Upper lobe of left lung (tissue), 4 donors: ENCODE data around the gene ABHD16B.

Experiments used
- CTCF ChIP-seq, 6 experiments: fragments of 450-650 bp in 4 of 6; fragments of 200-600 bp in 2 of 6; sonication (generic) in 2 of 6; IDR thresholded peaks; one replicate each; pipeline ENCODE4 v1.5.1; 2016 to 2019; ENCODE audit warnings: antibody characterized with exemption in 6 of 6
- EP300 ChIP-seq, 4 donors: sonication (generic); formaldehyde crosslinking; IDR thresholded peaks; one replicate each; pipeline ENCODE4 v1.5.1; 2017; ENCODE audit warnings: antibody characterized with exemption in 4 of 4, control low read depth in 2 of 4
- POLR2A ChIP-seq, 4 donors: fragments of 450-650 bp; IDR thresholded peaks; one replicate each; pipeline ENCODE4 v1.5.1; 2016 to 2017; ENCODE audit warnings: antibody characterized with exemption in 4 of 4, mild to moderate bottlenecking in 2 of 4

- no peak for TF ChIP-seq CTCF (IDR thresholded peaks at IDR 0.05)
- TF ChIP-seq POLR2A (IDR thresholded peaks at IDR 0.05): no peak
- TF ChIP-seq EP300 (IDR thresholded peaks at IDR 0.05): no peak
Measured at GRCh38 chr20:63839620-63840019, 21.7 kb upstream of the ABHD16B start.
